GM19239 (cell line): ENCODE data around the gene ATG7.
"Not testable (repeated sequence)": the region's sequence is repeated elsewhere in the genome, so short reads cannot be mapped to it uniquely, and the experiment has no call there.

ENCODE experiments used
- DNase-seq: peaks from one replicate; pipeline ENCODE4 v3.0.0; 2011; ENCODE audit warnings: low spot score; ENCODE audit not compliant: insufficient read length
- FAIRE-seq: peaks from 2 replicates; lab custom pipeline; 2011; peaks lifted over from hg19 to GRCh38; lab: Jason Lieb, UNC

ATG7 gene

DNA sequence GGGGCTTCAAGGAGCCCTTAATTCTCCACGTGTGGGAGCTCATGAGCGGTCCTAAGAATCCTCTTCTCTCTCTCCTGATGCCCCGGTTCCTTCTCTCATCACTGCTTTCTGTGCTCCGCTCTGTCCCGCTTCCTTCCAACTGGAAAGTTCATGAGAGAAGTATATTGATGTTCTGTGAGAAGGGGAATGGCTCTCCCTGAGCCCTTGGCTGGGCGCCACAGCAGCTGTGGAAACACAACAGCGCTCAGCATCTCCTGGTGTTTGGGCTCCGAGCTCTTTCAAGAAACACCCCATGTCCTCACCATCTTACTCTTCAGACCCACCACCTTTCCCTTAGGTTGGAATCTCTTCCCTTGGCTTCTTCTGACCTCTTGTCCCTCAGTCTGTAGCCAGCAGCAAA lies 209.8 kb downstream of the ATG7 start:
- DNase-seq, result no peak
- no peak for FAIRE-seq

- not testable (repeated sequence) for DNase-seq, FAIRE-seq
Measured at GRCh38 chr3:11488356-11488755, 216.2 kb downstream of the ATG7 start.

DNA sequence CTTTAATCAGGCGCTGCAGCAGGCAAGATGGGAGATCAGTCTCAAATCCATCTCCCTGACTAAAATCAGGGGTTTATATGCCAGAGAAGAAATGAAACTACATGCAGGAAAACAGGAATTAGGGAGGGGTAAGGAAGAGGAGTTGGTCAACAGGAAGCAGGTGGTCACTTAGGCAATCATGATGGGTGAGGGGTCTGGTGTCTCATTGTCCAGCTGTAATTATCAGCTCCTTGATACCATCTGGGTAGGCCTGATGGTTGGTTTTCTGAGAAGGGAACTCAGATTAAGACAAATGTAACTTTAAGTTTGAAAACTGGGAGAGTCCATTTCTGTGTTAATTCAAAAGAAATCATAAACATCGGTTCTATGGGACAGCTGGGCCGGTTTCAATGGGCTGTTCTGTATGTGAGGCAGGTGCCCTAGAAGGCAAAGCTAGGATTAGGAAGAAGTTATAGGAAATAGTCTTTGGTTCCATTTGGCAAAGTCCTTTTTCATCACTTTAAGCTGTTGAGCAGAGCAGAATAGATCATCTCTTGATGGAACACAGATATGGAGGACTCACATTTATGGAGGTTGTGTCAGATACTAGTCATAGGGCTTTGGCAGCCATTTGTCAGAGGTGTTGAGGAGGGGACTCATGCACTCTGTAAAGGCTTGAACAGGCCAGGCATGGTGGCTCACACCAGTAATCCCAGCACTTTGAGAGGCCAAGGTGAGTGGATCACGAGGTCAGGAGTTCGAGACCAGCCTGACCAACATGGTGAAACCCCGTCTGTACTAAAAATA lies 222.1 kb downstream of the ATG7 start:
- FAIRE-seq, result no peak
- no peak for DNase-seq

DNA sequence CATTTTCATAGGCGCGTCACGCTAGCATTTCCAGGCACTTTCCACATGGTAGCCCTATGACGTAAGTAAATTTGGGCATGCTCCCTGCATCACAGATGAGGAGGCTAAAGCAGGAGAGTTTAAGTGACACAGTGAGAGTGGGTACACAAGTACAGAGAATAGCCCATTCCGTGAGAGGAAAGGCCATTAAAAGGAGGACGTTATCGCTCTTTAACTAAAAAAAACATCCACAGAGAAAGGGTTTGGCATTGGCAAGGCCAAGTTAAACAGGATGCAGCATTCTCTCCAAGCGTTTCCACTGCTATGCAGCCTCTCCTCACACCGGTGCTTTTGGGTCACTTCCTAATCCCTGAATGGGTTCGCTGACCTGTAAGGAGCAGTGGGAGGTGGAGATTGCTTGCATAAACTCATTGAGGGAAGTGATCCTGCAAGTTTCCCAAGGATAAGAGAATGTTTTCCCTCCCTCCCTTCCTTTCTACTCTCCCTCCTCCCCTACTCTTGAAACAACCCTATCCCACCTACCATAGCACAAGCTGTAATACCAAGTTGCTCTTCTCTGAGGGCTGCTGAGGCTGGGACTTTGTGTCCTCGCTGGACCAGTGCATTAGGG lies 223.9 kb downstream of the ATG7 start:
- no peak for DNase-seq

DNA sequence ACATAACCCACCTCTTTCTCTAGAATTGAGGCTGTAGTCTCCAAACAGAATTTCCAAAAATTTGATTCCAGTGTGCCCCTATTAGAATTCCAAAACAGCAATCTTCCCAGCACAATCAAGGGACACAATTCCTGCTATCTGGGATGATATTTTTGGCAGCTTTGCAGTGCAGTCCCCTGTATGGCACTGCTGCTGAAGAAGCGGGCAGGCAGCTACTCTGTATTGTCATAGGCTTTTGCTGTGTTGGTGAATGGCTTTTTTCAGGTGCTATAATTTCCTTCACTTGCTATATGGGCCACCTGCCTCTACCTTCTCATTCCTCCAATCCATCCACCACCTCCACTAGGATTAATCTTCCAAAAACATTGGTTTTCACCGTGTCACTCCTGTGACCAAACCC lies 226.0 kb downstream of the ATG7 start:
- DNase-seq, result no peak
- FAIRE-seq, result no peak

More for the DNA sequence above, 223.9 kb downstream of the ATG7 start:
- FAIRE-seq, result no peak

GRCh38 chr3:11498646-11499045 lies 226.4 kb downstream of the ATG7 start:
- no peak for DNase-seq
- FAIRE-seq, result no peak

GRCh38 chr3:11499144-11499543 lies 226.9 kb downstream of the ATG7 start:
- no peak for FAIRE-seq
- DNase-seq, result no peak

GRCh38 chr3:11502413-11502812 lies 230.2 kb downstream of the ATG7 start:
- DNase-seq, FAIRE-seq: not testable (repeated sequence)

DNA sequence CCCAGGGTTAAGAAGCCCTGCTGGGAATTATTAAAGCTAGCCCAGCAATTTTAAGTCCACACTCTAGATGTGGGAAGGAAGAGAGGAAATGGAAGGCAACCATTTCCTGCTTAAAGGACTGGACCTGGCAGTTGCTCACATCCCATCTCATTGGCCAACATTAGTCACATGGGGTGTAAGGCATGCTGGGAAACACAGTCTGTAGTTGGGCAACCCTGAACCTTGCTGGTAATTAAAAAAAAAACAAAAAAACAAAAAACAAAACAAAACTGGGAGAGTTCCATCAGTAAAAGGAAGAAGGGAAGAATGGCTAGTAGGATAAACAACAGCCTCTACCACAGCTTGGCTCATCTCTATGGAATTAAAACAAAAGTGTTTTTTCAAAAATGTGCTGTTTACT lies 235.5 kb downstream of the ATG7 start:
- no peak for FAIRE-seq

DNA sequence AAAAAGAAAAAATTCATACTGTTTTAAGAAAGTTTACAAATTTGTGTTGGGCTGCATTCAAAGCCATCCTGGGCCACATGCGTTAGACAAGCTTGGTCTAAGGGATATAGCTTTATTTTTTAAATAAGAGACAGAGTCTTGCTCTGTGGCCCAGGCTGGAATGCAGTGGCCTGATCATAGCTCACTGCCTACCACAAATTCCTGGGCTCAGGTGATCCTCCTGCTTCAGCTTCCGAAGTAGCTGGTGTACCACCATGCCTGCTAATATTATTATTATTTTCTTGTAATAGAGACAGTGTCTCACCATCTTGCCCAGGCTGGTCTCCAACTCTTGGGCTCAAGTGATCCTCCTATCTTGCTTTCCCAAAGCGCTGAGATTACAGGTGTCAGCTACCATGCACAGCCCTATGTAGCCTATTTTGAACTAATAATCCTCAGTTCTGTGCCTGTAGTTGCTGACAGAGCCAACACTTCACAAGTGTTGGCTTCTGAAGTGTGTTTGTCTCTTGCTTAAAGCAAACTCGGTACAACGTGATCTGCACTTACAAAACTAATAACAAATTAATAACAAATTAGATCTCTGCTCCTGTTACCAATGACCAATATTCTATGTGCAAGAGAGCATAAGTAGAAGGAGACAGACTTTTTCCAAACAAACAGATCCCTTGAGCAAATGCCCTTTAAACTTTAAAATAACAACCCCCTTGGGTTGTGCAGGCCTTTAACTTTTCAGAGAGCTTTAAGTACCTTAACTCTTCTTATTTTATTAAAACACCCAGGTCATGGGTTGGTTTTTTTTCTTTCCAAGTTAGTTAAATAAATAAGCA lies 236.4 kb downstream of the ATG7 start:
- DNase-seq (no peak), FAIRE-seq (no peak)

More for the DNA sequence above, 235.5 kb downstream of the ATG7 start:
- no peak for DNase-seq

DNA sequence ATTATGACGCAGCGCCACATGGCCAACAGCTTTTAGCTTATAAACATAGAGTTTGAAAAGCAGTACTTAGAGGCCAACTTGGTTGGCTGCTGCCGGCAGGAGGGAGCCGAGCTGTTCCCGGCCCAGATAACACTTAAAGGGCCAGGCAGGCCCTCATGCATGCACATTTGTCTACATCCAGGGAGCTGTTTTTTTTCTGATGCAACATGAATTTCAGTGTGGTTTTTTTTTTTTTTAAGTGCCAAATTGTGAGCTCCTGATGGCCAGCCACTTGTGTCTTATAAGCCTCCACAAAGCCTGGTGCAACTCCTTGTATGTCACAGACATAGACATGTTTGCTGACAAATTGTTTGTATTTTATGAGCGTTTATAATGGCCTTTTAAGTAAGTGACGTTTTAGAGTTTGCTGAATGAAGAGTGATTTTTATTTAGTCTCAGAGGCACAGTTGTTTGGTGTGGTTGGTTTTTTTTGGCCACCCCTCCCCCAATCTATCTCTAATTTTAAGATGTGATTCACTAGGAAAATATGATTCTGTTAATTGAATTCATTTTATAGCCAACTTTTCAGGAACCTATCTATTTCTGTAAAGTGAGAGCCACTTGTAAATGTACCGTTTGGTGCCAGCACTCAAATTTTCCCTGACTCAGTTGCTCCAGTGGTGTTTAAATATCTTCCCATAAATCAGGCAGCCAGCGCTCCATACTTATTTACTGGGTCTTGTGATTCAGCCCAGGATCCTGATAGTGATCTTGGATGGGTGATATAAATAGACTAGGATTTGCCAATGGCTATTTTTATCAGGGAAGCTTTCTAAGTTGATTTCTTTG lies 237.2 kb downstream of the ATG7 start:
- FAIRE-seq (no peak), DNase-seq (no peak)

DNA sequence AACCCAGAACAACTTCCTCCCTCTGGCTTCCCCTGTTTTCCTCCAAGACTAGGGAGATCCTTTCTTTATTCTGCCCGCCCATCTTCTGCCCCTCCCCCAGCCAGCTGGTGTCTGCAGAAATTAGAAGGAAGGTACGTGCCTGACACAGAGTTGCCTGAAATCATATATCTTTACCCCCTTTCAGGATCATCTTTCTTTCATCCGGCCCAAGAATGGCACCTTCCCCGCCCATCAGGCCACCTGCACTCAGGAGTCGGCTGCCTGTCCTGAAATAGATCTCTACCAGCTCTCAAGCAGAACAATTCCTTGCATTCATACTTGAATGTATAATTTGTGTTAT lies 237.8 kb downstream of the ATG7 start:
- DNase-seq (no peak), FAIRE-seq (no peak)

DNA sequence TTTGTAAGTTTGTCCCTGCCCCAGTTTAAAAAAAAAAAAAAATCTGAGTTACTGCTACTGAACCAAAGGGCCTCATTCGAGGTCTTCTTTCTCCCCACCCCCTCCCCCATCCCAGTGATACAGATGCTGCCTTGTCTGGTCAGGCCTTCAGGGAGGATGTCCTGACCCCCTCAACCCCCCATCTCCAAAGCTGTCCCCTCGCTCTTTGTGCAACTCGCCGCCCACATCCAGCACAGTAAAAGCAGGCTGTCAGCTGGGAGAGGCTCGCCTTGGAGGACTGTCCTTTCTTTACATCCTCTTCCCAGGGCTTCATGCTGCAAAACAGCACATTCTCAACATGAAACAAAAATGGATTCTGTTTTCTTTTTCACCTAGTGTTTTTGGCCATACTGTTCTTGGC lies 238.2 kb downstream of the ATG7 start:
- FAIRE-seq (no peak), DNase-seq (no peak)

DNA sequence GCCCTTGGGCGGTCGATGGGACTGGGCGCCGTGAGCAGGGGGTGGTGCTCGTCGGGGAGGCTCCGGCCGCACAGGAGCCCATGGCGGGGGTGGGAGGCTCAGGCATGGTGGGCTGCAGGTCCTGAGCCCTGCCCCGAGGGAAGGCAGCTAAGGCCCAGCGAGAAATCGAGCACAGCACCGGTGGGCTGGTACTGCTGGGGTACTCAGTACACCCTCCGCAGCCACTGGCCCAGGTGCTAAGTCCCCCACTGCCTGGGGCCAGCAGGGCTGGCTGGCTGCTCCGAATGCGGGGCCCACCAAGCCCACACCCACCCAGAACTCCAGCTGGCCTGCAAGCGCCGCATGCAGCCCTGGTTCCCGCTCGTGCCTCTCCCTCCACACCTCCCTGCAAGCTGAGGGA lies 239.4 kb downstream of the ATG7 start:
- not testable (repeated sequence) for FAIRE-seq, DNase-seq

DNA sequence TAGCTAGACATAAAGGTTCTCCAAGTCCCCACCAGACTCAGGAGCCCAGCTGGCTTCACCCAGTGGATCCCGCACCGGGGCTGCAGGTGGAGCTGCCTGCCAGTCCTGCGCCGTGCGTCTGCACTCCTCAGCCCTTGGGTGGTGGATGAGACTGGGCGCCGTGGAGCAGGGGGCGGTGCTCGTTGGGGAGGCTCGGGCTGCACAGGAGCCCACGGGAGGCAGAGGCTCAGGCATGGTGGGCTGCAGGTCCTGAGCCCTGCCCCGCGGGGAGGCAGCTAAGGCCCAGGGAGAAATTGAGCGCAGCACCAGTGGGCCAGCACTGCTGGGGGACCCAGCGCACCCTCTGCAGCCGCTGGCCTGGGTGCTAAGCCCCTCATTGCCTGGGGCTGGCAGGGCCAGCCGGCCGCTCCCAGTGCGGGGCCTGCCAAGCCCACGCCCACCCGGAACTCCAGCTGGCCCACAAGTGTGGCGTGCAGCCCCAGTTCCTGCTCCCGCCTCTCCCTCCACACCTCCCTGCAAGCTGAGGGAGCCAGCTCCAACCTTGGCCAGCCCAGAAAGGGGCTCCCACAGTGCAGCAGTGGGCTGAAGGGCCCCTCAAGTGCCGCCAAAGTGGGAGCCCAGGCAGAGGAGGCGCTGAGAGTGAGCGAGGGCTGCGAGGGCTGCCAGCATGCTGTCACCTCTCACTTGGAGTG lies 241.1 kb downstream of the ATG7 start:
- DNase-seq, FAIRE-seq: not testable (repeated sequence)

- no peak for FAIRE-seq
- DNase-seq, result no peak
Measured at GRCh38 chr3:11513817-11514135, 241.6 kb downstream of the ATG7 start.

DNA sequence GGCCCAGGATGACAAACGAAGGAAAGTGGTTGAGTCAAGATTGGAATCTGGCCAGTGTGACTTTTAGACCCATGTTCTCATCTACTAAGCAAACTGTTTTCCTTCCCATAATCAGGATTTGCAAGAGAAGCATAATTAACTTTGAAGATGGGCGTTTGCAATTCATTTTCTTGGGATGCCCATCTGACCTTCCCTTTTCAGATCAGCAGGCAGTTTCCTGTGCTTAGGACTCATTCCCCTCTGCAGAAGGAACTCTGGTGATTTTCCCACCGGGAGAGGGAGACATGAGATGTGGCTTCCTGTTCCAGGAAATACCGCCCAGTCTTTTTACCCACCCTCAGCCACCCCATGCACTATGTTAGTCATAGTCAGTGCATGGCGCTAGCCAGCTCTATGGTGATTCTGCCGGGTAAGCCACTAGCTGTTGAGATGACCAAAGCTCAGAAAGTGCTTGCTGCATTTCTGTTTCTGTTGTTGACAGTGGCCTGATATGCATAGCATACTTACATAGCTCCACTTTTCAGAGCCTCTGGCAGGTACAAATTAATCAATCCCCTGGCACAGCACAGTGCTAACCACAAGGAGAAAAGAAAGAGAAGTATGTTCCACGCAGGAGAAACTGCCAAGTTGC lies 242.1 kb downstream of the ATG7 start:
- DNase-seq (no peak), FAIRE-seq (no peak)

GRCh38 chr3:11517601-11518000 lies 245.4 kb downstream of the ATG7 start:
- no peak for DNase-seq
- FAIRE-seq, result no peak

GRCh38 chr3:11521167-11521566 lies 249.0 kb downstream of the ATG7 start:
- DNase-seq, result no peak
- no peak for FAIRE-seq

GRCh38 chr3:11522398-11522715 lies 250.2 kb downstream of the ATG7 start:
- FAIRE-seq (no peak), DNase-seq (no peak)
